Stomach (tissue), 4 donors: ENCODE results near the gene PCMT1.

Experiments used
- CTCF ChIP-seq, 7 experiments: fragments of 450-650 bp in 4 of 7; fragments of 200-600 bp in 3 of 7; sonication (generic) in 3 of 7; IDR thresholded peaks; one replicate each; pipeline ENCODE4 v1.5.1; 2016 to 2019; ENCODE audit warnings: antibody characterized with exemption in 7 of 7, control low read depth in 2 of 7, mild to moderate bottlenecking in 1 of 7
- EP300 ChIP-seq: sonication (generic); formaldehyde crosslinking; IDR thresholded peaks from one replicate; pipeline ENCODE4 v1.6.1; 2017; ENCODE audit warnings: antibody characterized with exemption
- POLR2A ChIP-seq, 4 donors: fragments of 450-650 bp; IDR thresholded peaks; one replicate each; pipeline ENCODE4 v1.6.1; 2016; ENCODE audit warnings: antibody characterized with exemption in 4 of 4, control low read depth in 2 of 4, mild to moderate bottlenecking in 1 of 4, moderate library complexity in 1 of 4
- POLR2AphosphoS5 ChIP-seq, 3 donors: sonication (generic); formaldehyde crosslinking; IDR thresholded peaks; one replicate each; pipeline ENCODE4 v1.6.1; 2016; ENCODE audit warnings: antibody characterized with exemption in 3 of 3

- TF ChIP-seq CTCF (IDR thresholded peaks at IDR 0.05) (no peak), POLR2A (IDR thresholded peaks at IDR 0.05) (no peak), POLR2AphosphoS5 (IDR thresholded peaks at IDR 0.05) (no peak), EP300 (no peak)
Measured at GRCh38 chr6:149751239-149751638, 1.7 kb downstream of the PCMT1 start.
